Neural cell (in vitro differentiated cells): Measurements from ENCODE around the gene CAST. TPM values are rescaled to one million over a fixed set of nuclear protein-coding genes. Genes with fewer than 3 reads are reported as not detected.

Experiments used
- H2AFZ ChIP-seq: fragments of 200-600, 300-800 bp; sonication (generic), shearing (Covaris generic); 2 replicates; pipeline ENCODE4 v1.6.0; 2014; ENCODE audit warnings: low read depth, mild to moderate bottlenecking, antibody characterized with exemption, low read length, moderate library complexity
- H3F3A ChIP-seq: fragments of 200-600 bp; shearing (Covaris generic); 2 replicates; pipeline ENCODE4 v1.6.1; 2016; ENCODE audit warnings: mild to moderate bottlenecking, moderate library complexity, mixed read lengths, antibody characterized with exemption, low read length; ENCODE audit not compliant: insufficient read depth, poor library complexity, severe bottlenecking
- H3K27ac ChIP-seq: fragments of 200-600, 300-800 bp; sonication (generic), shearing (Covaris generic); 2 replicates; pipeline ENCODE4 v1.5.1; 2014; ENCODE audit warnings: mild to moderate bottlenecking, low read length, moderate library complexity
- H3K27me3 ChIP-seq: fragments of 300-800, 200-600 bp; sonication (generic), shearing (Covaris generic); 2 replicates; pipeline ENCODE4 v1.6.0; 2014; ENCODE audit warnings: mild to moderate bottlenecking, low read depth, low read length, moderate library complexity; ENCODE audit not compliant: insufficient read depth
- H3K36me3 ChIP-seq: fragments of 300-800, 200-600 bp; sonication (generic), shearing (Covaris generic); 2 replicates; pipeline ENCODE4 v1.5.1; 2014; ENCODE audit warnings: mild to moderate bottlenecking, antibody characterized with exemption, low read length, moderate library complexity; ENCODE audit not compliant: insufficient read depth
- H3K4me2 ChIP-seq: fragments of 300-800, 200-600 bp; sonication (generic), shearing (Covaris generic); 2 replicates; pipeline ENCODE4 v1.6.0; 2014; ENCODE audit warnings: mild to moderate bottlenecking, low read length
- H3K4me3 ChIP-seq: fragments of 300-800, 200-600 bp; sonication (generic), shearing (Covaris generic); 2 replicates; pipeline ENCODE4 v1.5.1; 2014; ENCODE audit warnings: mild to moderate bottlenecking, low read length, moderate library complexity
- H3K79me2 ChIP-seq: fragments of 200-600 bp; shearing (Covaris generic); replicated peaks from 2 replicates; pipeline ENCODE4 v1.6.0; 2014; ENCODE audit warnings: mild to moderate bottlenecking, low read length, moderate library complexity; ENCODE audit not compliant: insufficient read depth
- H3K9ac ChIP-seq: fragments of 300-800, 200-600 bp; sonication (generic), shearing (Covaris generic); 2 replicates; pipeline ENCODE4 v1.6.1; 2016; ENCODE audit warnings: mild to moderate bottlenecking, low read length, mixed read lengths
- H3K9me2 ChIP-seq: fragments of 200-600 bp; shearing (Covaris generic); 2 replicates; pipeline ENCODE4 v1.6.1; 2016; ENCODE audit warnings: mild to moderate bottlenecking, low read length, mixed read lengths; ENCODE audit not compliant: insufficient read depth
- H3K9me3 ChIP-seq: fragments of 200-600, 300-800 bp; sonication (generic), shearing (Covaris generic); 2 replicates; pipeline ENCODE4 v1.6.1; 2016; ENCODE audit warnings: mild to moderate bottlenecking, mixed run types, low read length, moderate library complexity, mixed read lengths
- H4K20me1 ChIP-seq: fragments of 200-600 bp; shearing (Covaris generic); 2 replicates; pipeline ENCODE4 v1.6.1; 2016; ENCODE audit warnings: mild to moderate bottlenecking, mixed run types; ENCODE audit not compliant: insufficient read depth
- CTCF ChIP-seq: fragments of 450-650 bp; IDR thresholded peaks from 2 replicates; pipeline ENCODE4 v1.5.1; 2014; ENCODE audit warnings: antibody characterized with exemption, mild to moderate bottlenecking, moderate library complexity; ENCODE audit not compliant: poor library complexity, severe bottlenecking
- EP300 ChIP-seq: fragments of 450-650 bp; conservative IDR thresholded peaks from 2 replicates; pipeline ENCODE4 v1.6.1; 2014; ENCODE audit warnings: antibody characterized with exemption, mild to moderate bottlenecking, moderate library complexity; ENCODE audit not compliant: poor library complexity, severe bottlenecking
- EZH2 ChIP-seq: fragments of 200-600, 300-800 bp; shearing (Covaris generic), sonication (generic); IDR thresholded peaks from 2 replicates; pipeline ENCODE4 v1.6.1; 2014; ENCODE audit warnings: antibody characterized with exemption, low read length, borderline replicate concordance, mild to moderate bottlenecking; ENCODE audit not compliant: insufficient read depth, poor library complexity, severe bottlenecking
- MXI1 ChIP-seq: fragments of 450-650 bp; conservative IDR thresholded peaks from 2 replicates; pipeline ENCODE4 v1.6.1; 2014; ENCODE audit warnings: antibody characterized with exemption, mild to moderate bottlenecking; ENCODE audit not compliant: poor library complexity, severe bottlenecking
- POLR2AphosphoS5 ChIP-seq: IDR thresholded peaks from 2 replicates; pipeline ENCODE4 v1.6.1; 2012
- RAD21 ChIP-seq: fragments of 450-650 bp; conservative IDR thresholded peaks from 2 replicates; pipeline ENCODE4 v1.6.1; 2014; ENCODE audit warnings: antibody characterized with exemption, mild to moderate bottlenecking, moderate library complexity
- REST ChIP-seq: IDR thresholded peaks from 2 replicates; pipeline ENCODE4 v1.6.1; 2012; ENCODE audit warnings: borderline replicate concordance
- SMC3 ChIP-seq: fragments of 450-650 bp; conservative IDR thresholded peaks from 2 replicates; pipeline ENCODE4 v1.6.1; 2014; ENCODE audit warnings: antibody characterized with exemption, mild to moderate bottlenecking, moderate library complexity; ENCODE audit not compliant: poor library complexity
- TAF1 ChIP-seq: IDR thresholded peaks from 2 replicates; pipeline ENCODE4 v1.6.1; 2012; ENCODE audit warnings: low read depth
- polyA plus RNA-seq: library from polyadenylated mRNA; depleted of rRNA; stranded (reverse); fragments of >200 nt; gene quantifications from 2 replicates; pipeline ENCODE4 v1.2.3, GENCODE V29; 2014

Gene CAST
- polyA plus RNA-seq, 1 donor from 2014 or later, result 8.4 TPM

- Histone ChIP-seq H2AFZ (no peak overlapping the region), H3K4me3 (no peak overlapping the region), H4K20me1 (no peaks in the 10 kb centered on the region), H3K9me3 (no peaks in the 10 kb centered on the region), H3F3A (no peaks in the 10 kb centered on the region), H3K9me2 (no peaks in the 10 kb centered on the region), H3K4me2 (no peak overlapping the region), H3K27me3 (no peaks in the 10 kb centered on the region), H3K36me3 (no peaks in the 10 kb centered on the region), H3K27ac (no peak overlapping the region), H3K79me2 (no peaks in the 10 kb centered on the region), H3K9ac (no peak overlapping the region)
- TF ChIP-seq EP300 (no peak), CTCF (no peak), REST (no peak), EZH2 (no peak), POLR2AphosphoS5 (no peak), RAD21 (no peak), SMC3 (no peak), MXI1 (no peak), TAF1 (no peak)
Observed at GRCh38 chr5:96714450-96714849, 52.3 kb downstream of the CAST start.

- no peak overlapping the region for H3K9ac ChIP-seq
Observed at GRCh38 chr5:96714951-96715451, 52.8 kb downstream of the CAST start.

More at GRCh38 chr5:96714951-96715451, 52.8 kb downstream of the CAST start:
- H3K27me3 ChIP-seq, result no peaks in the 10 kb centered on the region
- no peak for TF ChIP-seq CTCF
- no peak for TF ChIP-seq REST
- H3K79me2 ChIP-seq, result no peaks in the 10 kb centered on the region
- H2AFZ ChIP-seq, result no peak overlapping the region
- no peaks in the 10 kb centered on the region for H3F3A ChIP-seq
- H3K9me3 ChIP-seq, result no peaks in the 10 kb centered on the region
- no peak overlapping the region for H3K4me2 ChIP-seq
- no peak overlapping the region for H3K27ac ChIP-seq
- H3K36me3 ChIP-seq, result no peaks in the 10 kb centered on the region
- H3K9me2 ChIP-seq, result no peaks in the 10 kb centered on the region
- no peaks in the 10 kb centered on the region for H4K20me1 ChIP-seq
- H3K4me3 ChIP-seq, result no peak overlapping the region
